Measurements from ENCODE around the gene AP3S2. TPM values are rescaled to one million over a fixed set of nuclear protein-coding genes. Genes with fewer than 3 reads are reported as not detected.
A peak's percentile ranks its signal among the peaks of the same experiment; 100 is the strongest.

AP3S2 gene
- total and polyA plus RNA-seq, 2 of the 8 experiments (the other 6 are each of a cell fraction or from before 2014, with no cell fraction given): 19.2 to 45.4 TPM

DNA sequence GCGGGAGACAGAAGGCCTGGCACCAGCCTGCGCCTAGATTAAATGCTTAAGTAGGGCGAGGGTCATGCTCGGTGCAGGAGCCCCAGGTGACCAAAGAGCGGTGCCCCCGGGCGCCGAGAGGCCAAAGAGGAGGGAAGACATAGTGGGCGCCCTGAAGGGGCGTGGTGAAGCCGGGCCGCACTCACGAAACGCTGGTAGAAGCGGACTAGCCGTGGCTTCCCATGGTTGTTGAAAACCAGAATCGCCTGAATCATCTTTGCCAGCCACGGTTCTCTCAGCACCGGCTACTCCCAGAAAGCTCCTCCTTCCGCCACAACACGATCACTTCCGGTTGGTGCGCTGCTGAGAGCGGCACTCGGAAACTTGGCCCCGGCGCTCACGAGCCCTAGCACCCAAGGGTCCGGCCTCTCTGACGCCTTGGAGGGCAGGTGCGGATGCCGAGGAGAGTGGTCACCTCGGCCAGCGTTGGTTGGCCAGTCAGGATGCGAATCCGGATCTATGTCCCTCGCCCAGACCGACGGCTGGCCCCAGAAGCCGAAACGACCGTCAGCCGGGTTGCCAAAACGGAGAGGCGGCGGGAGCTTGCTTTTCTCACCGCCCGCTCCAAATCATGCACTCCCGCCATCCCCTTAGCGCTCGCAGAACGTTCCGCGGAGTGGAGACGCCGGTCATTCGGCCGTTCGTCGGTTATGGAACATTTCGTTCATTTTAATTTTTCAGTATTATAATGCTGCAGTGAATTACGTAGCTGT is at the start of gene AP3S2 (continued):
- TF ChIP-seq, protein P1, sequence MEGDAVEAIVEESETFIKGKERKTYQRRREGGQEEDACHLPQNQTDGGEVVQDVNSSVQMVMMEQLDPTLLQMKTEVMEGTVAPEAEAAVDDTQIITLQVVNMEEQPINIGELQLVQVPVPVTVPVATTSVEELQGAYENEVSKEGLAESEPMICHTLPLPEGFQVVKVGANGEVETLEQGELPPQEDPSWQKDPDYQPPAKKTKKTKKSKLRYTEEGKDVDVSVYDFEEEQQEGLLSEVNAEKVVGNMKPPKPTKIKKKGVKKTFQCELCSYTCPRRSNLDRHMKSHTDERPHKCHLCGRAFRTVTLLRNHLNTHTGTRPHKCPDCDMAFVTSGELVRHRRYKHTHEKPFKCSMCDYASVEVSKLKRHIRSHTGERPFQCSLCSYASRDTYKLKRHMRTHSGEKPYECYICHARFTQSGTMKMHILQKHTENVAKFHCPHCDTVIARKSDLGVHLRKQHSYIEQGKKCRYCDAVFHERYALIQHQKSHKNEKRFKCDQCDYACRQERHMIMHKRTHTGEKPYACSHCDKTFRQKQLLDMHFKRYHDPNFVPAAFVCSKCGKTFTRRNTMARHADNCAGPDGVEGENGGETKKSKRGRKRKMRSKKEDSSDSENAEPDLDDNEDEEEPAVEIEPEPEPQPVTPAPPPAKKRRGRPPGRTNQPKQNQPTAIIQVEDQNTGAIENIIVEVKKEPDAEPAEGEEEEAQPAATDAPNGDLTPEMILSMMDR (IDR thresholded peaks at IDR 0.05; ENCODE audit: control extremely low read depth in 1 of 3, insufficient read depth in 1 of 3, low read depth in 1 of 3, low read length in 3 of 3): no peak
- peak; percentile 45 for TF ChIP-seq SAP30 (IDR thresholded peaks at IDR 0.05; ENCODE audit: insufficient read depth, insufficient replicate concordance, low read length)
